HCT116 (cell line): ENCODE measurements around the gene ASCL3. TPM values are rescaled to one million over a fixed set of nuclear protein-coding genes. Genes with fewer than 3 reads are reported as not detected.

Source experiments
- ATAC-seq: fragments of 200-7000 bp; cut with Tn5 transposase; 2 replicates; pipeline ENCODE4 v1.9.1; 2020; ENCODE audit warnings: mild to moderate bottlenecking, moderate library complexity
- BruUV-seq: library from RNA; stranded (reverse); fragments of 400-500 nt; replicated peaks from 2 replicates; lab custom pipeline; 2021; lab: Mats Ljungman, UMichigan
- CTCF ChIA-PET: fragments of 300-600 bp; sonication (Branson Sonifier 250); formaldehyde crosslinking; loops from one replicate; lab custom pipeline; 2021; ENCODE audit warnings: antibody characterized with exemption; lab: Charles Lee
- POLR2A ChIA-PET: fragments of 300-600, 350-600 bp; sonication (Branson Sonifier 250); formaldehyde crosslinking; loops from one replicate; lab custom pipeline; 2021; ENCODE audit warnings: antibody characterized with exemption; lab: Charles Lee
- RAD21 ChIA-PET, 2 experiments: fragments of 300-600 bp; sonication (Branson Sonifier 250); formaldehyde crosslinking; loops; one replicate each; lab custom pipeline; 2023; ENCODE audit warnings: low total read pairs in 2 of 2; ENCODE audit not compliant: uncharacterized antibody in 2 of 2, unreplicated experiment in 2 of 2, low non-redundant PET in 1 of 2; lab: Charles Lee
- DNase-seq: peaks from one replicate; pipeline ENCODE4 v3.0.0-alpha.2; 2010; ENCODE audit warnings: low read depth, low spot score
- H2AFZ ChIP-seq: fragments of 200-600 bp; shearing (Covaris generic), sonication (generic); 2 replicates; pipeline ENCODE4 v1.6.1; 2017; ENCODE audit warnings: low read depth, mixed run types, mixed read lengths, antibody characterized with exemption, low read length; ENCODE audit not compliant: poor library complexity, severe bottlenecking
- H3K27ac ChIP-seq: 2 replicates; pipeline ENCODE4 v1.5.1; 2012; ENCODE audit warnings: low read depth, low read length
- H3K27me3 ChIP-seq: fragments of 200-600 bp; sonication (generic); 2 replicates; pipeline ENCODE4 v1.6.1; 2016; ENCODE audit warnings: mixed run types, low read length, mixed read lengths; ENCODE audit not compliant: insufficient read depth
- H3K36me3 ChIP-seq, 2 experiments: fragments of 200-500 bp in 1 of 2; fragments of 200-600 bp in 1 of 2; sonication (Bioruptor generic) in 1 of 2; sonication (generic) in 1 of 2; 2 replicates each; pipeline versions ENCODE4 v1.5.1 to v1.6.1; 2014 to 2016; ENCODE audit warnings: low read length in 2 of 2, inconsistent platforms in 1 of 2, mixed read lengths in 1 of 2, mixed run types in 1 of 2; ENCODE audit not compliant: insufficient read depth in 2 of 2, control insufficient read depth in 1 of 2
- H3K4me1 ChIP-seq, 2 experiments: fragments of 200-600 bp in 1 of 2; sonication (generic) in 1 of 2; 2 replicates each; pipeline versions ENCODE4 v1.5.1 to v1.6.1; 2012 to 2017; ENCODE audit warnings: low read length in 2 of 2, inconsistent platforms in 1 of 2, mild to moderate bottlenecking in 1 of 2, mixed read lengths in 1 of 2, mixed run types in 1 of 2, moderate library complexity in 1 of 2; ENCODE audit not compliant: insufficient read depth in 2 of 2, control insufficient read depth in 1 of 2
- H3K4me2 ChIP-seq: fragments of 200-600 bp; sonication (generic); 2 replicates; pipeline ENCODE4 v1.6.1; 2017; ENCODE audit warnings: mixed run types, low read length, mixed read lengths
- H3K4me3 ChIP-seq, 2 experiments: fragments of 200-600 bp in 1 of 2; sonication (generic) in 1 of 2; replicated peaks in 1 of 2; 2 replicates each; pipeline ENCODE4 v1.5.1; 2011 to 2016; ENCODE audit warnings: low read length in 2 of 2, control low read depth in 1 of 2, low read depth in 1 of 2, mild to moderate bottlenecking in 1 of 2, mixed read lengths in 1 of 2, mixed run types in 1 of 2
- H3K79me2 ChIP-seq: fragments of 200-600 bp; sonication (generic); 2 replicates; pipeline ENCODE4 v1.6.1; 2017; ENCODE audit warnings: mild to moderate bottlenecking, mixed run types, low read length, moderate library complexity, mixed read lengths; ENCODE audit not compliant: insufficient read depth
- H3K9ac ChIP-seq: fragments of 200-600 bp; sonication (generic); 2 replicates; pipeline ENCODE4 v1.6.1; 2016; ENCODE audit warnings: low read length, mixed read lengths
- H3K9me2 ChIP-seq: fragments of 200-600 bp; sonication (generic), shearing (Covaris generic); 2 replicates; pipeline ENCODE4 v1.6.1; 2017; ENCODE audit warnings: mixed run types, mild to moderate bottlenecking, moderate library complexity; ENCODE audit not compliant: insufficient read depth
- H3K9me3 ChIP-seq, 2 experiments: fragments of 200-500 bp in 1 of 2; fragments of 200-600 bp in 1 of 2; sonication (Bioruptor generic) in 1 of 2; sonication (generic) in 1 of 2; 2 replicates each; pipeline ENCODE4 v1.6.1; 2014 to 2017; ENCODE audit warnings: low read length in 2 of 2, mixed read lengths in 2 of 2, inconsistent platforms in 1 of 2, low read depth in 1 of 2, mild to moderate bottlenecking in 1 of 2, mixed run types in 1 of 2, moderate library complexity in 1 of 2; ENCODE audit not compliant: control insufficient read depth in 1 of 2, insufficient read depth in 1 of 2
- H4K20me1 ChIP-seq: fragments of 200-600 bp; sonication (generic), shearing (Covaris generic); 2 replicates; pipeline ENCODE4 v1.6.1; 2017; ENCODE audit warnings: mixed run types, mild to moderate bottlenecking, moderate library complexity; ENCODE audit not compliant: insufficient read depth
- ATF3 ChIP-seq: IDR thresholded peaks from 2 replicates; pipeline ENCODE4 v1.6.1; 2012
- CBX3 ChIP-seq: IDR thresholded peaks from 2 replicates; pipeline ENCODE4 v1.6.1; 2012; ENCODE audit warnings: low read depth
- CEBPB ChIP-seq: IDR thresholded peaks from 2 replicates; pipeline ENCODE4 v1.6.1; 2012; ENCODE audit warnings: low read depth
- EGR1 ChIP-seq: IDR thresholded peaks from 2 replicates; pipeline ENCODE4 v1.6.1; 2012; ENCODE audit warnings: low read depth
- ELF1 ChIP-seq: IDR thresholded peaks from 2 replicates; pipeline ENCODE4 v1.6.1; 2012; ENCODE audit warnings: low read depth, borderline replicate concordance
- POLR2A ChIP-seq: IDR thresholded peaks from 2 replicates; pipeline ENCODE4 v1.7.0; 2011; ENCODE audit warnings: borderline replicate concordance; ENCODE audit not compliant: insufficient read depth, insufficient read length; ENCODE audit errors: extremely low read depth
- RAD21 ChIP-seq: IDR thresholded peaks from 2 replicates; pipeline ENCODE4 v1.6.1; 2012; ENCODE audit warnings: low read depth, mild to moderate bottlenecking
- REST ChIP-seq: IDR thresholded peaks from 2 replicates; pipeline ENCODE4 v1.6.1; 2012; ENCODE audit warnings: low read depth
- SIN3A ChIP-seq: IDR thresholded peaks from 2 replicates; pipeline ENCODE4 v1.6.1; 2012; ENCODE audit warnings: low read depth
- SP1 ChIP-seq: IDR thresholded peaks from 2 replicates; pipeline ENCODE4 v1.6.1; 2012; ENCODE audit warnings: low read depth
- ZBTB33 ChIP-seq: IDR thresholded peaks from 2 replicates; pipeline ENCODE4 v1.6.1; 2011; ENCODE audit warnings: mild to moderate bottlenecking, low read length, moderate library complexity; ENCODE audit not compliant: insufficient replicate concordance; ENCODE audit errors: extremely low read depth
- ZFX ChIP-seq: fragments of 450-650 bp; IDR thresholded peaks from 2 replicates; pipeline ENCODE4 v1.6.1; 2017
- ZNF274 ChIP-seq: fragments of 200-500 bp; sonication (Bioruptor generic); IDR thresholded peaks from 2 replicates; pipeline ENCODE4 v1.6.1; 2014; ENCODE audit warnings: mild to moderate bottlenecking, low read depth, low read length, inconsistent platforms
- intact Hi-C: fragments of 100-400 bp; cut with micrococcal nuclease; formaldehyde crosslinking; loops from 2 replicates; pipeline ENCODE4 v1.10.0; 2022
- total RNA-seq: library from RNA; stranded (reverse); gene quantifications from one replicate; pipeline ENCODE4 v1.2.1, GENCODE V29; 2021; ENCODE audit not compliant: unreplicated experiment

The ASCL3 gene
- total RNA-seq, 1 experiment from 2014 or later: not detected

GRCh38 chr11:8930456-8931175 is 12.2 kb downstream of the ASCL3 start:
- no peaks in the 10 kb centered on the region for H4K20me1 ChIP-seq
- no peaks in the 10 kb centered on the region for H3K9me2 ChIP-seq
- H3K4me1 ChIP-seq: peaks cover 10 to 17% of the 10 kb centered on the region in 2 experiments
- no peak for TF ChIP-seq SIN3A
- no peak for TF ChIP-seq RAD21
- TF ChIP-seq ZBTB33: no peak
- TF ChIP-seq CBX3: no peak
- TF ChIP-seq ATF3: no peak
- TF ChIP-seq POLR2A: no peak
- TF ChIP-seq REST: no peak
- no peak for TF ChIP-seq SP1
- no peak for TF ChIP-seq ELF1
- no peak for TF ChIP-seq ZFX
- TF ChIP-seq ZNF274: no peak
- no peak for TF ChIP-seq CEBPB
- TF ChIP-seq EGR1: no peak
- no peaks in the 10 kb centered on the region for H3K9me3 ChIP-seq
- no peaks in the 10 kb centered on the region for H3K36me3 ChIP-seq
- RAD21 ChIA-PET: no interaction called here
- no peaks in the 10 kb centered on the region for H3K27me3 ChIP-seq
- H3K79me2 ChIP-seq: no peaks in the 10 kb centered on the region
- CTCF ChIA-PET: no interaction called here
- no peak overlapping the region for H3K4me2 ChIP-seq
- no peak overlapping the region for H2AFZ ChIP-seq
- DNase-seq: no peak
- no peak overlapping the region for H3K4me3 ChIP-seq
- BruUV-seq: no TSS peak
- ATAC-seq: no peak
- no peak overlapping the region for H3K9ac ChIP-seq
- POLR2A ChIA-PET: no interaction called here
- intact Hi-C loops: no loop called here
- no peak overlapping the region for H3K27ac ChIP-seq
